Mesothelial cell of epicardium (in vitro differentiated cells): ENCODE data around the gene UGT2A3. TPM values are rescaled to one million over a fixed set of nuclear protein-coding genes. Genes with fewer than 3 reads are reported as not detected.

Experiments used
- DNase-seq, 2 experiments: peaks; one replicate each; pipeline ENCODE4 v3.0.0; 2021; ENCODE audit warnings: low spot score in 2 of 2; ENCODE audit not compliant: unreplicated experiment in 2 of 2
- H3K27ac Mint-ChIP-seq: 2 replicates; pipeline ENCODE4 v1.8.0; 2021; ENCODE audit warnings: mixed read lengths
- H3K27me3 Mint-ChIP-seq: 2 replicates; pipeline ENCODE4 v1.8.0; 2021; ENCODE audit warnings: low read depth, mixed read lengths
- H3K36me3 Mint-ChIP-seq: 2 replicates; pipeline ENCODE4 v1.8.0; 2021; ENCODE audit warnings: mixed read lengths
- H3K4me1 Mint-ChIP-seq: 2 replicates; pipeline ENCODE4 v1.8.0; 2021; ENCODE audit warnings: mixed read lengths
- H3K4me3 Mint-ChIP-seq: 2 replicates; pipeline ENCODE4 v1.8.0; 2021; ENCODE audit warnings: mild to moderate bottlenecking, moderate library complexity, mixed read lengths
- H3K9me3 Mint-ChIP-seq: 2 replicates; pipeline ENCODE4 v1.8.0; 2021; ENCODE audit warnings: mixed read lengths
- CTCF ChIP-seq: fragments of 200-600 bp; sonication (generic); IDR thresholded peaks from one replicate; pipeline ENCODE4 v1.5.0; 2021; ENCODE audit warnings: antibody characterized with exemption; ENCODE audit not compliant: unreplicated experiment
- total RNA-seq: library from RNA; stranded (reverse); gene quantifications from 3 replicates; pipeline ENCODE4 v1.2.1, GENCODE V29; 2021

The UGT2A3 gene
- total RNA-seq, 1 donor from 2014 or later: not detected

DNA sequence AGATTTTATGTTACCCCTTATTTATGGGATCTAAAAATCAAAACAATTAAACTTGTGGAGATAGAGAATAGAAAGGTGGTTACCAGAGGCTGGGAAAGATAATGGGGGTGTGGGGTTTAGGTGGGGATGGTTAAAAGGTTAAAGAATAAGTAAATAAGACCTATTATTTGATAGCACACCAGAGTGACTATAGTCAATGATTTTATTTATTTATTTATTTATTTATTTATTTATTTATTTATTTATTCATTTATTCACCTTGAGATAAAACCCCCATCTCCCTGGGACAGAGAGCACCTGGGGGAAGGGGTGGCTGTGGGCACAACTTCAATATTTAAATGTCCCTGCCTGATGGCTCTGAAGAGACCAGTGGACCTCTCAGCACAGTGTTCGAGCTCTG, 66.1 kb downstream of the UGT2A3 start:
- no peak for DNase-seq
- no peak for TF ChIP-seq CTCF
- H3K36me3 Mint-ChIP-seq: no peaks in the 10 kb centered on the region
- peaks cover 18% of the 10 kb centered on the region for H3K4me1 Mint-ChIP-seq
- no peak overlapping the region for H3K4me3 Mint-ChIP-seq
- H3K27me3 Mint-ChIP-seq: no peaks in the 10 kb centered on the region
- H3K9me3 Mint-ChIP-seq: peaks cover 7% of the 10 kb centered on the region
- H3K27ac Mint-ChIP-seq: no peak overlapping the region

DNA sequence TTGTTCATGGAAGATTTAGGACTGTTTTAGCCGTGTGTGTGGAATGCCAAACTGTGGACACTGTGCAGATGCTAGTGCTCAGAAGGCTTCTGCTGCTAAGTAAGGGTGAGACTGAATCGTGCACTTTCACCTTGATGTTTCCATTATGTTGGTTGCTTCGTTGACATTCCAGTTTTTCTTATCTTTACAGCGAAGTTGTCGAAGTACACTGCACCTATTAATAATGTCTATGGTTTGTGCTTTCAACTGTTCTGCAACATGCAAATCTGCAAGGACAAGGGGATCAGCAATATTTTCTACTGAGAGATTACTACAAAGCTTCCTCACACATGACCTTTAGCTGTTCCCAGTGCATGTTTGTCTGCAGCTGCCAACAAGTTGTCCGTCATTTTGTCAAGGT, 67.7 kb downstream of the UGT2A3 start:
- H3K36me3 Mint-ChIP-seq: no peaks in the 10 kb centered on the region
- no peak for TF ChIP-seq CTCF
- H3K9me3 Mint-ChIP-seq: peaks cover 7% of the 10 kb centered on the region
- H3K4me3 Mint-ChIP-seq: no peak overlapping the region
- H3K27ac Mint-ChIP-seq: no peak overlapping the region
- DNase-seq: no peak
- peaks cover 14% of the 10 kb centered on the region for H3K4me1 Mint-ChIP-seq
- H3K27me3 Mint-ChIP-seq: no peaks in the 10 kb centered on the region

Other genes with a start within 250 kb of the UGT2A3 start
- not detected in 3 replicates for gene UGT2B10, start 135.8 kb downstream of the UGT2A3 start, total RNA-seq
- gene UGT2B7, start 144.7 kb upstream of the UGT2A3 start, total RNA-seq: not detected in 3 replicates